GM21717 (cell line): ENCODE data around the gene JAKMIP1.
A peak's percentile ranks its signal among the peaks of the same experiment; 100 is the strongest.

ENCODE experiments used
- ATAC-seq: cut with Tn5 transposase; IDR thresholded peaks from one replicate; pipeline ENCODE4 v1.9.1; 2021; ENCODE audit warnings: mild to moderate bottlenecking, moderate library complexity; ENCODE audit not compliant: unreplicated experiment

Gene JAKMIP1

DNA sequence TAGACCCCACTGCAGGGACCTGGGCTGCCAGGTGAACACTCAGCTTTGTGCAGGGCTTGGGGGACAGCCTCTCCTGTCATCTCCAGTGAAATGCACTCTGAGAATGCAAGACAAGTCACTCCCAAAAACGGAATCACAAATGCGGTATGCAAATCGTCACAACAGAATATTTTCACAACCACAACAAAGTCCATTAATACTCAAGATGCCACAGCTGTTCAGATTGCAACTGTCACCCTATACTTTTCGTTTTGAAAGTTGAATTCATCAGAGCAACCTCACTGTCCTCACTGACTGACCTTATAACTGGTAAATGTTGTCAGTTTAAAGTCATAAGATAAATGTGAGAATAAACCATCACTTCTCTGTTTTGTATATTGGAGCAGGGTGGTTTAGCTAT, 16.6 kb downstream of the JAKMIP1 start:
- ATAC-seq = peak; percentile 41

DNA sequence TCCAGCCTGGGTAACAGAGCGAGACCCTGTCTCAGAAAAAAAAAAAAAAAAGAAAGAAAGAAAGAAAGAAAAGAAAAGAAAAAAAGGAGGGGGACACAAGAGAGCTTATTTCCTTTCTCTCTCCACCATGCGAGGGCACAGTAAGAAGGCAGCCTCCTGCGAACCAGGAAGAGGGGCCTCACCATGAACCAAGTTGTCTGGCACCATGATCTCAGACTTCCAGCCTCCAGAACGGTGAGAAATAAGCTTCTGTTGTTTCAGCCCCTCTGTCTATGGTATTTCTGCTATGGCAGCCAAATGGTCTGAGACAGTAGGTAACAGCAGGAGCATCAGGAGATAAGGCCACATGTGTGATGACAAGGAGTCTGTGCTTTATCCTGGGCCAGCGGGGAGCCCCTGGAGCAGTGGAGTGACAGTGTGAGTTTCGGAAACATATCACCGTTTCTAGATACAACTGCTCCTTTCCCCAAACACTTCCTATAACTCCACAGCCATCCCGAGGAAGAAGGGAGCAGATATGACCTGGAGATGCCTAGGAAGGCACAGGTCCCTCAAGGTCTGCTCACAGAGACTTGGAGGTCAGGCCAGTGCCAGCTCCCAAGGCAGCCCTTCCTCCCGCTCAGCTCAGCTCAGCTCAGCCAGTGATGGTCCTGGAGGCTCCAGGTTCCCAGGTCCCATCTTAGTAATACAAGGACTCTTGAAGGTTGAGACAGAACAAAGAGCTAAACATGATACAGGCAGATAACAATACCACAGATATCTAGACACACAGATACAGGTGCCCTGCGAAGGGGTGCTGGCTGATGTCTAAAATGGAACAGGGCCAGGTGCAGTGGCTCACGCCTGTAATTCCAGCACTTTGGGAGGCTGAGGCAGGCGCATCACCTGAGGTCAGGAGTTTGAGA, 17.7 kb downstream of the JAKMIP1 start:
- no peak for ATAC-seq

DNA sequence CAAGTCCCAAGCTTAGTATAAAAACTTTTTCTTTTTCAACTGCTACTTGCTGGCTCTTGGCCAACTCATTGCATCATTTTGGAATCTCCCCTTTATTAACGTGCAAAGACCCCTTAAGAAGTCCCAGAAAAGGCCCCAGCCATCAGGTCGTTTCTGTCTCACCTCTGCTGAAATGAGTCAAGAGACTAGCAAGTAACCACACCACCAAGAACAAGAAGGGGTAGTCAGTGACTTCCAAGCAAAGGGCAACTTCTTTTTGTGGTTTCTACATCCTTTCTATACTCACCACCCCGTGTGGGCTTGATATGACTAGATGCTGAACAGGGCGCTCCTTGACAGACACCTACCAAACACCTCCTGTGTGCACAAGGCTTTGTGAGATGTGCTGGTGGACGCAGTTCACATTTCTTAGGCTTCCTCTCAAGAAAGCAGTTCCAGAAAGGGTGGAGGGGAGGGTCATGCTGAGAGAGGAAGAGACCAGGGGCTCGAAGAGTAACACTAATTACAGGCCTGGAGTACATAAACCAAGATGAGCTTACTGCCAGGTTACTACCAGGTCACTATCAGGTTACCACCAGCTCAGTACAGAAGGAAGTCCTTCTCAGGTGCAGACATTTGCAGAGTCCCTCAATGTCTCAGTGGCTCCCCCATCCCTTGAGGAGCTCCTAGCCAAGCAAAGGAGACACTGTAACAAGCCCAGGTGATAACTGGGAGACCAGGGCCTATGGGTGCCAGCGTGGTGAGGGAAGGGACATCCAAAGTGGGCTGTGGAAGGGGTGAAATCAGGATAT, 19.3 kb downstream of the JAKMIP1 start:
- peak; percentile 78 for ATAC-seq

DNA sequence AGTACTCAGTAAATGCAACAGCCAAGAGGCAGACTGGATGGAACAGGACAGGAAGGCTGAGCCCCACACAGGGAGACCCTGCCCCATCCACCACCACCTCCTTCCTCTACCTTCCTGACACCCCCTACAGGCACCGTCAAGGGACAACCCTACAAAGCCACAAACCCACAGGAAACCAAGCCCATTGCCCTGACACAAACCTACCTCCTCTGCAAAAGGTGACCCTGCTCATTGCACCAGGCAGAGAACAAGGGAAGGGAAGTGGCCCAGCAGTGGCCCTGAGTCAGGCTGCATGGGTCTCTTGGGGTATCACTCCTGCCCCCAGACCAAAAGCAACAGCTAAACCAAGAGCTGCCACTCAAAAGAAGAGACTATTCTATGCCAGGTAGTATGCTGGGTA, 21.0 kb downstream of the JAKMIP1 start:
- ATAC-seq = no peak

DNA sequence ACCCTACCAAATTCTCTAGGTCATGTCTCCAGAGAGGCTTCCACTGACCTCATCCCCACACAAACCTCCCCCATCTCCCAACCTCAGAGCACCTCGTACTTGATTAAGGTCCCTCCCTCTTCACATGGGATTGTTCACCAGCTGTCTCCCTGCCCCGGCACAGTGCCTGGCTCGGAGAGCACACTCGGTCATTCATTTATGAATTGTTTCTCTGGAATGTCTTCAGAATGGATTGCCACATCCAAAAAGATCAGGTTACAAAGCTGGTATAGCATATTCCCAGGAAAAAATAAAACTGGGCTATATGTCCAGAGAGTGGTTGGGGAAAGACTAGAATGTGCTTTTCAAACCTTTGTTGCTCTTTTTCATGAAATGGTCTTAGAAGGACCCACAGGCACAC, 21.6 kb downstream of the JAKMIP1 start:
- no peak for ATAC-seq

DNA sequence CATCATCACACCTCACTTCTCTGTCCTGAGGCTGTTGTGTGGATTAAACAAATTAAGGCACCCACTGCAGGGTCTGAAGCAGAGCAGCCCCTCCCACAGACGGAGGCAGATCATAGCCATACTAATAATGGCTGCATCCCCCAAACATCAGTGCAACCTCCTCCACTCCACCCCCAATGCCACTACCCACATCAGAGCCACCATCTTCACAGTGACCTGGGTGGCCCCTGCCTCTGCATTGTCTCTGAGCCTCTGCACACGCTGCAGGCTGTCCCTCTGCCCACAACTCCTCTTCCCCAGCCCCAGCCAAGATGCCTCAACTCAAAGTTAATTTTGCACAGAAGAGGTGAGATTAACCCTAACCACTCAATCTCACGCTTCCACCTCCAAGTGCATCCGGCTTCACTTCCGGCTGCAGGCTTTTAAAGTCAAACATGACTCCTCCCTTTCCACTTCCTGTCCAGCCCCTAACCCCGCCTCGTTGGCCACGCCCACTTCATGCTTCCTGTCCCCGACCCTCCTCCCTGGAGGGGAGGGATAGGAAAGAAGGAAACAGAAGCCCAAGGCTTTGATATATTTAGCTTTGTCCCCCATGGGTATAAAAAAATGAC, 22.7 kb downstream of the JAKMIP1 start:
- no peak for ATAC-seq

DNA sequence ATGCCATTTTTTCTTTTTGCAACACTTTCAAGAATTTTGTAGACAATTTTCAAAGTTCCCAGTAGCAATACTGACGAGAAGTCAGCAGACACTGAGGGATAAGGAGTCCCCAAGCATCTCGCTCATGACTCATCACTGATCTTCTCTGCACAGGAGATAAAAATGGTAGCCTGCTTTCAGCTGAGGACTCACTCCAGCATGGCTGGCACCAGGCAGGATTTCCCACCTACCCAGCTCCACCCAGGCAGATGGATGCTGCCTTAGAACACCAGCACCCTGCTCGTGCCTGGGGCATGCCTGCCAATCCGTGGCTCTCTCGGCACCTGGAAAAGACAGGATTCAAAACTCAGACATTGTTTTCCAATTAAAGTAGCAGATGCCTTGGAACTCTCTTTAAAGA, 24.9 kb downstream of the JAKMIP1 start:
- ATAC-seq = no peak

DNA sequence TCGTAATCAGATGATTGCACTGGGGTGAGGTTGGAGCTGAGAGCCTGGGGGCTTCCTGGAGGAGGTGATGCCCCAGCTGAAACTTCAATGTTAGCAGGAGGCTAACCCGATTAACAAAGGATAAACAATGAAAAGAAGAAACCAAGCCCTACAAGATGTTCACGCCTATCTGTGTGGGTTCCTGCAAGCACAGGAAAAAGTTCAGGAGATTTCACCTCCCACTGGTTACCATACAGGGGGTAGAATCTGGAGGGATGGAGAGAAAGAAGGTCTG, 27.5 kb downstream of the JAKMIP1 start:
- ATAC-seq = no peak

DNA sequence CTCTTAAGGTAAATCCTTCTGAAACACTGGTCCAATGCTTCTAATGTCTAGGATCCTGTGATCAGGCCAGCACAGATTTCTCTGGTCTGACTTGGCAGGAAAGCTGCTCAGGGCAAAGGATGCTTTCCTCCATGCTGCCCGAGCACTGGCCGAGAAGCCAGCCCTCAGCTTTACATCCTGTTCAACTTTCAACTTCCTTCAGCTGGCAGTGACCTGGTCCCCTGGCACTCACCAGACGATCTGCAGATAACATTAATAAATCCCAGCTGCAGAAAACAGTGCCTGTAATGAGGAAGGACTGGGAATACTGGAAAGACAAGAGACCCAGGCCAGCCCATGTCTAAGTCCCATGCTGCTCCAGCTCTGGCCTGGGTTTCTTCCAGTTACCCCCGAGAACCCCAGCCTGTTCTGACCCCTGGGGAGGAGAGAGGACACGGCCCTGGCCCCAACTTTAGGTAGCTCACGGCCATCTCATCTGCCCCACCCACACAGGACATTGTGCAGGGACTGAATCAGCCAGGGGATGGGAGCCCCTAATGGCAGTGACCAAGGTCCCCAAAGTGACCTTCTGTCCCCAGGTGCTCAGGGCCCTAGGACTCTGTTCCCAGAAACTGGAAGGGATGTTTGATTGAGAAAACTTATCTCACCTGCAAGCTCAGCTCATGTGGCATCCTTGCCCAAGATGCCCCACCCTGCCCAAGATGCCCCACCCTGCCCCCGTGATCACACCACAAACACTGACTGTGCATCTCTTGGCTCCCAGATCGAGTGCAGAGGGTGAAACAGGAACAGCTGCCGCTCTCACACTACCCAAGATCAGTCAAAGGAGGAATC, 28.0 kb downstream of the JAKMIP1 start:
- no peak for ATAC-seq

DNA sequence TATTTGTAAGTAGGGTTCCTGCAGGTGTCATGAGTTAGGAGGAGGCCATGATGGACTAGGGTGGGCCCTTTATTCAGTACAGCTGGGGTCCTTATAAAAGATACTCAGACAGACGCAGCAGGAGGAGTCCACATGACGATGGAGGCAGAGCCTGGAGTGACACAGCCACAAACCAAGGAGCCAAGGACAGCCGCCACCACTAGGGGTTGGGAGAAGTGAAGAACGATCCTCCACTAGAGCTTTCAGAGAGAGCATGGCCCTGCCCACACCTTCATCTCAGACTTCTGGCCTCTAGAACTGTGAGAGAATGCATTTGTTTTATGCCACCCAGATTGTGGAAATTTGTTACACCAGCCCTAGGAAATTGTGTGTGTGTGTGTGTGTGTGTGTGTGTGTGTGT, 31.1 kb downstream of the JAKMIP1 start:
- no peak for ATAC-seq

DNA sequence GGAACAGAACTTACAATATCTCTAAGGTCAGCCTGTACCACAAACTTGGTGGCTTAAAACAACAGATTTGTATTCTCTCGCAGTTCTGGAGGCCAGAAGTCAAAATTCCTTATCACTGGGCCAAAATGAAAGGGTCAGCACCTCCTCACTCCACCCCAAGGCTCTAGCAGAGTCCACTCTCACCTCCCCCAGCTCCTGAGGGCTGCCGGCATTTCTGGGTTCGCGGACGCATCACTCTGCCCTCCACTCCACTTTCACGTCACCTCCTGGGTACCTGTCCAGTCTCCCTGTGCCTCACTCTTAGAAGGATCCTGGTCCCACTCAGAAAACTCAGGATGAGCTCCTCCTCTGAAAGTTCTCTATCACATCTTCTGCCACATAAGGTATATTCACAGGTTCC, 34.6 kb downstream of the JAKMIP1 start:
- ATAC-seq = no peak

DNA sequence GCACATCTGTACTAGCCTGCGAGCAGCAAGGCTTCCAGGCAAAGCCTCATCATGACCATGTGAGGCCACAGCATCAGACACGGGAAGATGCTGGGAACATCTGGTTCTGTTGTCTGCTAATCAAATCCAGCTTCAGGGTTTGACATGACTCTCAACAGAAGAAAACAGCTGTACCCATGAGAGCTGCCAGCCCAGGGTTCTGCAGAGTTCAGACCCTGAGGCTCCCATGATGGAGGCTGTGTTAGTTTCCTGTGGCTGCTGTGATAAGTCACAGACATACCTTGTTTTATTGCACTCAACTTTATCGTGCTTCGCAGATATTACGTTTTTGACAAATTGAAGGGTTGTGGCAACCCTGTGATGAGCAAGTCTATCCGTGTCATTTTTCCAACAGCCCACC, 37.5 kb downstream of the JAKMIP1 start:
- ATAC-seq = no peak

DNA sequence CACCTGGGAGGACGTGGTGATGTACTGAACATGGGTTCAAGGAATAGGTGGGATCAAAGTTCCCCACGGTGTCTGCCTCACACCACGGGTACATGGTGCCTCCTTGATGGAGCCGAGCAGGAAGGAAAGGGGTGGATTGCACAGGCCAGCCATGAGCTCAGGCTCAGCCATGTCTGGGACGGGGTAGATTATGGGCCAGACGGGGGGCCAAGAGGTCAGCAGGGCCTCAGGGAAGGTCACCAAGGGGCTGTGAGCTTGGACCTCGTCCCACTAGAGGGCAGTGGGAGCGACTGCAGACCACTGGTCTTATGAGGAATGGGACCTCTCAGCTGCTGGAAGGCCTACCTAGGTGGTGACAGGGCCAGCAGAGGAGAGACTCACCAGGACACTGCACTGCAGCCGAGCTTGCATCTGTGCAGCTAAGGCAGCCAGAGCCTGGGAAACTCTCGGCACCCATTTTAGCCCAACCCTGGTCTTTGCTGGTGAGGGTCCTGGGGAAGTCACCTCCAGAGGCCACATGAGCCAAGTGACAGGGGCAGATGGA, 38.4 kb downstream of the JAKMIP1 start:
- ATAC-seq = no peak

DNA sequence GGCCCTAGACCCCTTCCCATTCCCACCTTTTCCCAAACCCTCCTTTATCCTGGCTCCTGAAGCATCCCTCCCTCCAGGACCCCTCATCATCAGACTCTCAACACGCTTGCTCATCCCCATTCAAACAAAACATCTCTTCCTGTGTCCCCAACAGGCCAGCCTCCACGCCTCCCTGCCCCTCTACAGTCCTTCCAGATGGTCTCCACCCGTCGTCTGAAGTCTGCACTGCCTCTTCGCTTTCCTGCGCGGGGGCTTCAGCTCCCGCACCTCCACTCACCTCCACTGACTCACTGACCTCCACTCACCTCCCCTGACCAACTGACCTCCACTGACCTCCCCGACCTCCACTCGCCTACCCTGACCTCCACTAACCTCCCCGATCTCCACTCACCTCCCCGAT, 39.8 kb downstream of the JAKMIP1 start:
- ATAC-seq = no peak

DNA sequence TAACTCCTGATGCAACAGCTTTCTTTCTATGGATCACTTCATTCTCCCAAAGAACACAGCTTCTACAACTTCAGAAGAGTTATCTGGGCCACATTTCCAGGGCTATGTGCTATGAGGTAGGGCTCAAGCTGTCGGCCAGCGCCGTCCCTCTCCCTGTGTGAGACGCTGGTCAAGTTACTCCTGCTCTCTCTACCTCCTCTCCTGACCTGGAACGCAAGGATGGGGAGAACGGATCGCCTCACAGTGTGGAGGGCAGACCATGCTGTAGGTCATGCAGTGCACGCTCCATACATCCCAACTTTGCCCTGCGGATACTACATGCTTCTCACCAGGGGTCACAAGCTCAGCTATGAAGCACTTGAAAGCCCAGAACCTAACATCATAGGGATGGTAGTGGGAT, 42.4 kb downstream of the JAKMIP1 start:
- no peak for ATAC-seq

DNA sequence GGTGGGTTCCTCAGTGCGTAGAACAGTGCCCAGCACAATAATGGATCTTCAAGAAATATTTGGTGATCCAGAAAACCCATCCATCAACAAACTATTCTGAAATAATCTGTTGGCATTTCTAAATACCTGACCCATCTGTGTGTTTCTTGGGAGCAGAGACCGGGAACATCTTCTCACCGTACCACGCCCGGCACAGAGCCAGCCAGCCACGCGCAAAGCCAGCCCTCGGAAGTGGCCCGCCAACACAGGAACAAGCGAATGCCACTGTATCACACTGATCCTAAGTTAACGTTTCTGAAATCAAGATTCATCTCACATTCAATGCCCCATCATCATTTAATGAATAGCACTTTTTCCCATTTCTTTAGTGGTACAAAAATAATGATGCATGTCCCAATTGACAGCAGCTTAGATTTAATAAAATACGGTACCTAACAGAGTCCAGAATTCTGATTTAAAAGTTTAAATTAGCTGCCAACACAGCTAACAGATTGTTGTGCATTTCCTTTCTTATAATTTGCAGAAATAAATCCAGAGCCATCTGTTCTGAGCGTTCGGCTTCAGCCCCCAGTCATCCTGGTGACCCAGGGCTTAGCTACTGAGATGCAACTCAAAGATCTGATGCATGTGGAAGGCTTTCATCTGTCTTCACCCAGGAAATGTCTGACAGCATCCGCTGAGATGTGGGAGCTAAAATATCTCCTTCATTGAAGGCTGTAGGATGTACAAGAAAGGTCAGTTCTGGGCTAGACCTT, 44.2 kb downstream of the JAKMIP1 start:
- no peak for ATAC-seq

DNA sequence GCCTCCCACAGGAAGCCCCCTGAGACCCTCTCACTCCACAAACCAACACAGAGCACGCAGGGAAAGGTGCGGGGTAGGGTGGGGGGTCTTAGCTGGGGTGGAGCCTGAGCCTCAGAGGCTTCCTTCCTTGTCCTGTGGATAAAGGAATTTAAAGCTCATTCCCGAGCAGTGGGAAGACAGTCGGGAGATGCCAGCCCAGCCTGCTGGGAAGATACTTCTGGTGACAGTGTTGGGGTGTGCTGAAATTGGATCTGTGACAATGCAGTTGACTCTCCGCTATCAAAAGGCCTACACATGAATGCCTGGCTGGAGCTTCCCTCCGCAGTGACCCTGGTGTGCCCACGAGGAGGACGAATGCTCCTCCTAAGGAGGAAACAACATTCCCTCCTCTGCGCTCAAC, 45.5 kb downstream of the JAKMIP1 start:
- ATAC-seq = no peak

DNA sequence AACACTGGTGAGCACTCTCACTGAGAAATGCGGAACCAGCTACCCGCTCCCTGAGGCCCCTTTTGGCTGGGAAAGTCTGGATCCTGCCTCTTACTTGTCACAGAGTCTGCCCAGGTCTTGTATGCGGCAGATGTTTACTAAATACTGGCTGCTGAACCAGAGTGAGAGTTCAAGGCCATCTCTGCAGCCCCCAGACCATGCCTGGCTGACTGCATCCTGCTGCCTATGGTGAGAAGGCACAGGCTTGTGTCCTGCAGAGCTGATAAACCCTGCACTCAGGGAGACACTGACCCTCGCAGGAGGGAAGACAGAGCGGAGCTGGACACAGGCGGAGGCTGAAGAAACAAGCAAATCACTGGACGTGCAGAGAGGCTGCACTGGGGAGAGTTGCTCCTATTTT, 46.5 kb downstream of the JAKMIP1 start:
- ATAC-seq = no peak

DNA sequence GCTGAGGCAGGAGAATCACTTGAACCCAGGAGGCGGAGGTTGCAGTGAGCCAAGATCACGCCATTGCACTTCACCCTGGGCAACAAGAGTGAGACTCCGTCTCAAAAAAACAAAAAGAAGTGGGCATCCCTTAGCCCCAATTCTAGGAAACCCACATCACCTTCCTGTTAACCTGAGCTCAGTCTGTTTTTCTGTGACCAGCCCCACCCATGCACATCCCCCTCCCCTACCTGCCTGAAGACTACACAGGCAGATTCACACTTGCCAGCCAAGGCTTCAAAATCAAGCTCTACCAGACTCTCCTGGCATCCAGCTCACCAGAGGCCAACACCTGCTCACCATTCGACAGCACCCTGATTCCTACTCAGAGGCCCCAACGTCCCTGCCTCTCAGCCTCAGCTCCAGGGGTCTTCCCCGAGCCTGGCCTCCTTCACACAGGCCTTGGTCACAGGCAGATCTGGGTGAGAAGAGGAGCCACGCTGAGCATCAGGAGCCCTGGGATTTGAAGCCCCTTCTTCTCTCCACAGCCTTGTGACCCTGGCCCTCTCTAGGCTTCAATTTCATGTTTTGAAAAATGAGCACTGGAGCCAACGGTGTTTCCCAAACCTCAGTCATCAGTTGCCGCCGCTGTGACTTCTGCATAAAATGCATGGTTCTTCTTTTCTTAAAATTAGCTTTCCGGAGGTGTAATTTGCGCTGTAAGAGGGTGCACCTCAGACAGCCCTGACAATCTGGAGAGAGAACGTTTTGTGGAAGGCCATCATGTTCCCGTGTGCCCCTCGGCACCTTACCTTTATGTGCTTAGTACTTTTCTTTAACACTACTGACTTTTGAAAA, 47.3 kb downstream of the JAKMIP1 start:
- no peak for ATAC-seq
